ENCODE data around the gene LDLR. TPM values are rescaled to one million over a fixed set of nuclear protein-coding genes. Genes with fewer than 3 reads are reported as not detected.
A peak's percentile ranks its signal among the peaks of the same experiment; 100 is the strongest.
"Not testable (repeated sequence)": the region's sequence is repeated elsewhere in the genome, so short reads cannot be mapped to it uniquely, and the experiment has no call there.

Gene LDLR
- total RNA-seq, 3 donors from 2014 or later: 36.2 to 40.7 (median 39.0) TPM

DNA sequence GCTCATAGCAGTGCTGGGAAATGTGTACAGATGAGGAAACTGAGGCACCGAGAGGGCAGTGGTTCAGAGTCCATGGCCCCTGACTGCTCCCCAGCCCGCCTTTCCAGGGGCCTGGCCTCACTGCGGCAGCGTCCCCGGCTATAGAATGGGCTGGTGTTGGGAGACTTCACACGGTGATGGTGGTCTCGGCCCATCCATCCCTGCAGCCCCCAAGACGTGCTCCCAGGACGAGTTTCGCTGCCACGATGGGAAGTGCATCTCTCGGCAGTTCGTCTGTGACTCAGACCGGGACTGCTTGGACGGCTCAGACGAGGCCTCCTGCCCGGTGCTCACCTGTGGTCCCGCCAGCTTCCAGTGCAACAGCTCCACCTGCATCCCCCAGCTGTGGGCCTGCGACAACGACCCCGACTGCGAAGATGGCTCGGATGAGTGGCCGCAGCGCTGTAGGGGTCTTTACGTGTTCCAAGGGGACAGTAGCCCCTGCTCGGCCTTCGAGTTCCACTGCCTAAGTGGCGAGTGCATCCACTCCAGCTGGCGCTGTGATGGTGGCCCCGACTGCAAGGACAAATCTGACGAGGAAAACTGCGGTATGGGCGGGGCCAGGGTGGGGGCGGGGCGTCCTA, 15.9 kb downstream of the LDLR start:
- H3K4me1 Mint-ChIP-seq (ENCODE audit: low read depth): peaks cover 3% of the 10 kb centered on the region
- DNase-seq: no peak
- ATAC-seq: no peak
- no peaks in the 10 kb centered on the region for H3K9me3 Mint-ChIP-seq
- H3K27me3 Mint-ChIP-seq (ENCODE audit: low read depth): no peaks in the 10 kb centered on the region
- H3K36me3 Mint-ChIP-seq (ENCODE audit: insufficient read depth): peaks cover 33% of the 10 kb centered on the region
- no peak overlapping the region for H3K4me3 Mint-ChIP-seq

DNA sequence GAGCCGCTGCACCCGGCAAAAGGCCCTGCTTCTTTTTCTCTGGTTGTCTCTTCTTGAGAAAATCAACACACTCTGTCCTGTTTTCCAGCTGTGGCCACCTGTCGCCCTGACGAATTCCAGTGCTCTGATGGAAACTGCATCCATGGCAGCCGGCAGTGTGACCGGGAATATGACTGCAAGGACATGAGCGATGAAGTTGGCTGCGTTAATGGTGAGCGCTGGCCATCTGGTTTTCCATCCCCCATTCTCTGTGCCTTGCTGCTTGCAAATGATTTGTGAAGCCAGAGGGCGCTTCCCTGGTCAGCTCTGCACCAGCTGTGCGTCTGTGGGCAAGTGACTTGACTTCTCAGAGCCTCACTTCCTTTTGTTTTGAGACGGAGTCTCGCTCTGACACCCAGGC, 17.2 kb downstream of the LDLR start:
- ATAC-seq (no peak), DNase-seq (no peak)
- Mint-ChIP-seq H3K36me3 (ENCODE audit: insufficient read depth) (peaks cover 31% of the 10 kb centered on the region), H3K4me1 (ENCODE audit: low read depth) (no peaks in the 10 kb centered on the region), H3K4me3 (no peak overlapping the region), H3K9me3 (no peaks in the 10 kb centered on the region), H3K27me3 (ENCODE audit: low read depth) (no peaks in the 10 kb centered on the region)

DNA sequence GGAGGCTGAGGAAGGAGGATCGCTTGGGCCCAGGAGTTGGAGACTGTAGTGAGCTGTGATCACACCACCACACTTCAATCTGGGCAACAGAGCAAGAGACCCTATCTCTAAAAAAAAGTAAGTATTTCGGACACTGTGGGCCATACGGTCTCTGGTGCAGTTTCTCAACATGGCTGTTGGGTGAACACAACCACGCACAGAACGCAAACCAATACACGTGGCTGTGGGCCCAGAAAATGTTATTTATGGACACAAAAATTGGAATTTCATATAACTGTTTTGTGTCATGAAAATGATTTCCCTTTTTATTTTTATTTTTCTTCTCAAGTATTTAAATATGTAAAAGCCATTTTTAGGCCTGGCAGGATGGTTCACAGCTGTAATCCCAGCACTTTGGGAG, 19.5 kb downstream of the LDLR start:
- Mint-ChIP-seq H3K9me3 (no peaks in the 10 kb centered on the region), H3K4me3 (no peak overlapping the region), H3K4me1 (ENCODE audit: low read depth) (no peaks in the 10 kb centered on the region), H3K36me3 (ENCODE audit: insufficient read depth) (peaks cover 26% of the 10 kb centered on the region), H3K27me3 (ENCODE audit: low read depth) (no peaks in the 10 kb centered on the region)
- no peak for DNase-seq
- no peak for ATAC-seq

DNA sequence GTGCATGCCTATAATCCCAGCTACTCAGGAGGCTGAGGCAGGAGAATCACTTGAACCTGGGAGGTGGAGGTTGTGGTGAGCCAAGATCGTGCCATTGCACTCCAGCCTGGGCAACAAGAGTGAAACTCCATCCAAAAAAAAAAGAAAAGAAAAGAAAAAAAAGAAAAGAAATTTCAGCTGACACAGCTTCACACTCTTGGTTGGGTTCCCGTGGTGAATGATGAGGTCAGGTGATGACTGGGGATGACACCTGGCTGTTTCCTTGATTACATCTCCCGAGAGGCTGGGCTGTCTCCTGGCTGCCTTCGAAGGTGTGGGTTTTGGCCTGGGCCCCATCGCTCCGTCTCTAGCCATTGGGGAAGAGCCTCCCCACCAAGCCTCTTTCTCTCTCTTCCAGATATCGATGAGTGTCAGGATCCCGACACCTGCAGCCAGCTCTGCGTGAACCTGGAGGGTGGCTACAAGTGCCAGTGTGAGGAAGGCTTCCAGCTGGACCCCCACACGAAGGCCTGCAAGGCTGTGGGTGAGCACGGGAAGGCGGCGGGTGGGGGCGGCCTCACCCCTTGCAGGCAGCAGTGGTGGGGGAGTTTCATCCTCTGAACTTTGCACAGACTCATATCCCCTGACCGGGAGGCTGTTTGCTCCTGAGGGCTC, 22.0 kb downstream of the LDLR start:
- peaks cover 24% of the 10 kb centered on the region for H3K36me3 Mint-ChIP-seq (ENCODE audit: insufficient read depth)
- no peak for ATAC-seq

DNA sequence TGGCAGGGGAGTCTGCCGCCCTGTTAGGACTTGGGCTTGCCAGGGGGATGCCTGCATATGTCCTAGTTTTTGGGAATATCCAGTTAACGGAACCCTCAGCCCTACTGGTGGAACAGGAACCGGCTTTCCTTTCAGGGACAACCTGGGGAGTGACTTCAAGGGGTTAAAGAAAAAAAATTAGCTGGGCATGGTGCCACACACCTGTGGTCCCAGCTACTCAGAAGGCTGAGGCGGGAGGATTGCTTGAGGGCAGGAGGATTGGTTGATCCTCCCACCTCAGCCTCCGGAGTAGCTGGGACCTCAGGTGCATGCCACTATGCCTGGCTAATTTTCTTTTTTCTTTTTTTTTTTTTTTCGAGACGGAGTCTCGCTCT, 22.5 kb downstream of the LDLR start:
- DNase-seq (no peak), ATAC-seq (no peak)
- Mint-ChIP-seq H3K36me3 (ENCODE audit: insufficient read depth) (peaks cover 23% of the 10 kb centered on the region), H3K27me3 (ENCODE audit: low read depth) (no peaks in the 10 kb centered on the region), H3K9me3 (no peaks in the 10 kb centered on the region), H3K4me1 (ENCODE audit: low read depth) (no peaks in the 10 kb centered on the region), H3K4me3 (no peak overlapping the region)

More for the DNA sequence above, 22.0 kb downstream of the LDLR start:
- no peak overlapping the region for H3K4me3 Mint-ChIP-seq
- DNase-seq: no peak
- H3K4me1 Mint-ChIP-seq (ENCODE audit: low read depth): no peaks in the 10 kb centered on the region
- no peaks in the 10 kb centered on the region for H3K27me3 Mint-ChIP-seq (ENCODE audit: low read depth)
- H3K9me3 Mint-ChIP-seq: no peaks in the 10 kb centered on the region

DNA sequence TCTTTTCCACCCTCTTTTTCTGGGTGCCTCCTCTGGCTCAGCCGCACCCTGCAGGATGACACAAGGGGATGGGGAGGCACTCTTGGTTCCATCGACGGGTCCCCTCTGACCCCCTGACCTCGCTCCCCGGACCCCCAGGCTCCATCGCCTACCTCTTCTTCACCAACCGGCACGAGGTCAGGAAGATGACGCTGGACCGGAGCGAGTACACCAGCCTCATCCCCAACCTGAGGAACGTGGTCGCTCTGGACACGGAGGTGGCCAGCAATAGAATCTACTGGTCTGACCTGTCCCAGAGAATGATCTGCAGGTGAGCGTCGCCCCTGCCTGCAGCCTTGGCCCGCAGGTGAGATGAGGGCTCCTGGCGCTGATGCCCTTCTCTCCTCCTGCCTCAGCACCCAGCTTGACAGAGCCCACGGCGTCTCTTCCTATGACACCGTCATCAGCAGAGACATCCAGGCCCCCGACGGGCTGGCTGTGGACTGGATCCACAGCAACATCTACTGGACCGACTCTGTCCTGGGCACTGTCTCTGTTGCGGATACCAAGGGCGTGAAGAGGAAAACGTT, 24.0 kb downstream of the LDLR start:
- H3K36me3 Mint-ChIP-seq (ENCODE audit: insufficient read depth): peaks cover 27% of the 10 kb centered on the region
- no peaks in the 10 kb centered on the region for H3K27me3 Mint-ChIP-seq (ENCODE audit: low read depth)
- H3K9me3 Mint-ChIP-seq: no peaks in the 10 kb centered on the region
- H3K4me3 Mint-ChIP-seq: no peak overlapping the region
- no peak for ATAC-seq
- H3K4me1 Mint-ChIP-seq (ENCODE audit: low read depth): no peaks in the 10 kb centered on the region
- no peak for DNase-seq

DNA sequence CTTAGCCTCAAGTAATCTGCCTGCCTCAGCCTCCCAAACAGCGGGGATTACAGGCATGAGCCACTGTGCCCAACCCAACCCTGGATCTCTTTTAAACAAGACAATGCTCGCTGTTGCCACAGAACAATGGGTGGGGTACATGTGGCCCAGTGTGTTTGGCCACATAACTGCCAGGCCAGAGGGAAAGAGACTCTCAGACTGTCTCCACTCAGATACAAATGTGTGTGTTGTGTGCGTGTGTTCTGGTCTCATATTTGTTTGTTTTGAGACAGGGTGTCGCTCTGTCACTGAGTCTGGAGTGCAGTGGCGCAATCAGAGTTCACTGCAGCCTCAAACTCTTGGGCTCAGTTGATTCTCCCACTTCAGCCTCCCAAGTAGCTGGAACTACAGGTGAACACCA, 25.8 kb downstream of the LDLR start:
- no peaks in the 10 kb centered on the region for H3K4me1 Mint-ChIP-seq (ENCODE audit: low read depth)
- ATAC-seq (no peak), DNase-seq (no peak)
- H3K9me3 Mint-ChIP-seq: no peaks in the 10 kb centered on the region
- H3K27me3 Mint-ChIP-seq (ENCODE audit: low read depth): no peaks in the 10 kb centered on the region
- H3K4me3 Mint-ChIP-seq: no peak overlapping the region
- peaks cover 27% of the 10 kb centered on the region for H3K36me3 Mint-ChIP-seq (ENCODE audit: insufficient read depth)

DNA sequence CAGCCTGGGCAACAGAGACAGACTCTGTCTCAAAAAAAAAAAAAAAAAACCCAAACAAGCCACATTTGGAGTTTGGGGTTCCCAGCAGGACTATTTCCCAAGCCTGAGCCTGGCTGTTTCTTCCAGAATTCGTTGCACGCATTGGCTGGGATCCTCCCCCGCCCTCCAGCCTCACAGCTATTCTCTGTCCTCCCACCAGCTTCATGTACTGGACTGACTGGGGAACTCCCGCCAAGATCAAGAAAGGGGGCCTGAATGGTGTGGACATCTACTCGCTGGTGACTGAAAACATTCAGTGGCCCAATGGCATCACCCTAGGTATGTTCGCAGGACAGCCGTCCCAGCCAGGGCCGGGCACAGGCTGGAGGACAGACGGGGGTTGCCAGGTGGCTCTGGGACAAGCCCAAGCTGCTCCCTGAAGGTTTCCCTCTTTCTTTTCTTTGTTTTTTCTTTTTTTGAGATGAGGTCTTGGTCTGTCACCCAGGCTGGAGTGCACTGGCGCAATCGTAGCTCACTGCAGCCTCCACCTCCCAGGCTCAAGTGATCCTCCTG, 26.7 kb downstream of the LDLR start:
- no peaks in the 10 kb centered on the region for H3K9me3 Mint-ChIP-seq
- no peaks in the 10 kb centered on the region for H3K27me3 Mint-ChIP-seq (ENCODE audit: low read depth)
- no peak for ATAC-seq
- H3K4me3 Mint-ChIP-seq: no peak overlapping the region
- DNase-seq: no peak
- H3K4me1 Mint-ChIP-seq (ENCODE audit: low read depth): no peaks in the 10 kb centered on the region
- H3K36me3 Mint-ChIP-seq (ENCODE audit: insufficient read depth): peaks cover 28% of the 10 kb centered on the region

DNA sequence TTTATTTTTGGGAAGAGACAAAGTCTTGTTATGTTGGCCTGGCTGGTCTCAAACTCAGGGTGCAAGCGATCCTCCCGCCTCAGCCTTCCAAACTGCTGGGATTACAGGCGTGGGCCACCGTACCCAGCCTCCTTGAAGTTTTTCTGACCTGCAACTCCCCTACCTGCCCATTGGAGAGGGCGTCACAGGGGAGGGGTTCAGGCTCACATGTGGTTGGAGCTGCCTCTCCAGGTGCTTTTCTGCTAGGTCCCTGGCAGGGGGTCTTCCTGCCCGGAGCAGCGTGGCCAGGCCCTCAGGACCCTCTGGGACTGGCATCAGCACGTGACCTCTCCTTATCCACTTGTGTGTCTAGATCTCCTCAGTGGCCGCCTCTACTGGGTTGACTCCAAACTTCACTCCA, 27.2 kb downstream of the LDLR start:
- peaks cover 24% of the 10 kb centered on the region for H3K36me3 Mint-ChIP-seq (ENCODE audit: insufficient read depth)
- H3K27me3 Mint-ChIP-seq (ENCODE audit: low read depth): no peaks in the 10 kb centered on the region
- DNase-seq: no peak
- no peak for ATAC-seq
- H3K9me3 Mint-ChIP-seq: no peaks in the 10 kb centered on the region
- no peak overlapping the region for H3K4me3 Mint-ChIP-seq
- H3K4me1 Mint-ChIP-seq (ENCODE audit: low read depth): no peaks in the 10 kb centered on the region

DNA sequence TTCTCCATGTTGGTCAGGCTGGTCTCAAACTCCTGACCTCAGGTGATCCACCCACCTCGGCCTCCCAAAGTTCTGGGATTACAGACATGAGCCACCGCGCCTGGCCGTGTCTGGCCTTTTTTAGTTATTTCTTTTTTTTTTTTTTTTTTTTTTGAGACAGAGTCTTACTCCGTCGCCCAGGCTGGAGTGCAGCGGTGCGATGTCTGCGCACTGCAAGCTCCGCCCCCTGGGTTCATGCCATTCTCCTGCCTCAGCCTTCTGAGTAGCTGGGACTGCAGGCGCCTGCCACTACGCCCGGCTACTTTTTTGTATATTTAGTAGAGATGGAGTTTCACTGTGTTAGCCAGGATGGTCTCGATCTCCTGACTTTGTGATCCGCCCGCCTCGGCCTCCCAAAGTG, 32.7 kb downstream of the LDLR start:
- H3K9me3 Mint-ChIP-seq; DNase-seq; ATAC-seq; H3K4me1 Mint-ChIP-seq (ENCODE audit: low read depth); H3K27me3 Mint-ChIP-seq (ENCODE audit: low read depth); H3K4me3 Mint-ChIP-seq: not testable (repeated sequence)
- H3K36me3 Mint-ChIP-seq (ENCODE audit: insufficient read depth): peaks cover 15% of the 10 kb centered on the region

DNA sequence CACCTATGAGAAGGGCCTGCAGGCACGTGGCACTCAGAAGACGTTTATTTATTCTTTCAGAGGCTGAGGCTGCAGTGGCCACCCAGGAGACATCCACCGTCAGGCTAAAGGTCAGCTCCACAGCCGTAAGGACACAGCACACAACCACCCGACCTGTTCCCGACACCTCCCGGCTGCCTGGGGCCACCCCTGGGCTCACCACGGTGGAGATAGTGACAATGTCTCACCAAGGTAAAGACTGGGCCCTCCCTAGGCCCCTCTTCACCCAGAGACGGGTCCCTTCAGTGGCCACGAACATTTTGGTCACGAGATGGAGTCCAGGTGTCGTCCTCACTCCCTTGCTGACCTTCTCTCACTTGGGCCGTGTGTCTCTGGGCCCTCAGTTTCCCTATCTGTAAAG, 33.9 kb downstream of the LDLR start:
- ATAC-seq: no peak

DNA sequence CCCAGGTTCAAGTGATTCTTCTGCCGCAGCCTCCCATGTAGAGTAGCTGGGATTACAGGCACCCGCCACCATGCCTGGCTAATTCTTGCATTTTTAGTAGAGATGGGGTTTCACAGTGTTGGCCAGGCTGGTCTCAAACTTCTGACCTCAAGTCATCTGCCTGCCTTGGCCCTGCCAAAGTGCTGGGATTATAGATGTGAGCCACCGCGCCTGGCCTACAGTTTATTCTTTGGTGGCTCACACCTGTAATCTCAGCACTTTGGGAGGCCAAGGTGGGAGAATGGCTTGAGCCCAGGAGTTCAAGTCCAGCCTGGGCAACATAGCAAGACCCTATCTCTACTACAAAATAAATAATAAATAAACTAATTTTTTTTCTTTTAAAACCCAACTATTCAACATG, 34.9 kb downstream of the LDLR start:
- not testable (repeated sequence) for H3K27me3 Mint-ChIP-seq (ENCODE audit: low read depth); ATAC-seq; H3K9me3 Mint-ChIP-seq; H3K4me3 Mint-ChIP-seq; DNase-seq; H3K4me1 Mint-ChIP-seq (ENCODE audit: low read depth)
- peaks cover 15% of the 10 kb centered on the region for H3K36me3 Mint-ChIP-seq (ENCODE audit: insufficient read depth)

More for the DNA sequence above, 33.9 kb downstream of the LDLR start:
- Mint-ChIP-seq H3K27me3 (ENCODE audit: low read depth) (no peaks in the 10 kb centered on the region), H3K9me3 (no peaks in the 10 kb centered on the region), H3K4me1 (ENCODE audit: low read depth) (peaks cover 4% of the 10 kb centered on the region), H3K4me3 (no peak overlapping the region), H3K36me3 (ENCODE audit: insufficient read depth) (peaks cover 19% of the 10 kb centered on the region)
- no peak for DNase-seq

DNA sequence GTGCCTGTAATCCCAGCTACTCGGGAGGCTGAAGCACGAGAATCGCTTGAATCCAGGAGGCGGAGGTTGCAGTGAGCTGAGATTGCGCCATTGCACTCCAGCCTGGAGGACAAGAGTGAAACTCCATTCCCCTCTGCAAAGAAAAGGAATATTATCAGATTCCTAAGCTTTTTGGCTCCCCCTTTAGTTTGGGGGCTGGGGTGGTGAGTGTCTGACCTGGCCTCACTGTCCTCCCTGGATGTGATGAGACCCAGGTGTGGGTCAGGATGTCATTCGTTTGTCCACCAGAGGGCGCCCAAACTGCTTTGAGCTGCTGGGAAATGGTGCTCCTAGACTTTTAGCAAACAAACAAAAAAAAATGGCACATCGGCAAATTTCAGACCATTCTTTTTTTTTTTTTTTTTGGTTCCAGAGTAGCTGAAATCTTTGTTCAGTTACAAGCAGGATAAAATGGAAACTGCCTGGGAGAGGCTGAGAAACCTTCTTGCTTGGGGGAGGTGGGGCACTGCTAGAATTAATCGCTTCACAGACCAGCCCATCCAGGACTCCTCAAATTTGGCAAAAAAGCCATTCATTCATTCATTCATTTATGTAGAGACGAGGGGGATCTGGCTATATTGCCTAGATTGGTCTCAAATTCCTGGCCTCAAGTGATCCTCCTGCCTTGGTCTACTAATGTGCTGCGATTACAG, 36.9 kb downstream of the LDLR start:
- no peaks in the 10 kb centered on the region for H3K27me3 Mint-ChIP-seq (ENCODE audit: low read depth)

DNA sequence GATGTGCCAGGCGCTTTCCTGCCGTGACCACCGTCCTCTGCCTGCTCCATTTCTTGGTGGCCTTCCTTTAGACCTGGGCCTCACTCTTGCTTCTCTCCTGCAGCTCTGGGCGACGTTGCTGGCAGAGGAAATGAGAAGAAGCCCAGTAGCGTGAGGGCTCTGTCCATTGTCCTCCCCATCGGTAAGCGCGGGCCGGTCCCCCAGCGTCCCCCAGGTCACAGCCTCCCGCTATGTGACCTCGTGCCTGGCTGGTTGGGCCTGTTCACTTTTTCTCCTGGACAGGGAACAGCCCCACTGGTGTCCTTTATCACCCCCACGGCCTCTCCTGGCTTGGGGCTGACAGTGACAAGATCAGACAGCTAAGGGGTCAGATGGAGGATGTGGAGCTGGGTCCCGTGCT, 38.6 kb downstream of the LDLR start:
- DNase-seq (no peak), ATAC-seq (no peak)
- peaks cover 31% of the 10 kb centered on the region for H3K36me3 Mint-ChIP-seq (ENCODE audit: insufficient read depth)
- no peak overlapping the region for H3K4me3 Mint-ChIP-seq
- H3K4me1 Mint-ChIP-seq (ENCODE audit: low read depth): peaks cover 6% of the 10 kb centered on the region
- no peaks in the 10 kb centered on the region for H3K9me3 Mint-ChIP-seq
- H3K27me3 Mint-ChIP-seq (ENCODE audit: low read depth): no peaks in the 10 kb centered on the region

More for the DNA sequence above, 36.9 kb downstream of the LDLR start:
- H3K4me1 Mint-ChIP-seq (ENCODE audit: low read depth): peaks cover 6% of the 10 kb centered on the region
- DNase-seq: peak; percentile 78
- no peaks in the 10 kb centered on the region for H3K9me3 Mint-ChIP-seq
- H3K36me3 Mint-ChIP-seq (ENCODE audit: insufficient read depth): peaks cover 21% of the 10 kb centered on the region
- peak; percentile 71 to 84 for ATAC-seq
- H3K4me3 Mint-ChIP-seq: no peak overlapping the region
